ENCODE results near the gene RAP2B.
"Not testable (repeated sequence)": the region's sequence is repeated elsewhere in the genome, so short reads cannot be mapped to it uniquely, and the experiment has no call there.

RAP2B gene

DNA sequence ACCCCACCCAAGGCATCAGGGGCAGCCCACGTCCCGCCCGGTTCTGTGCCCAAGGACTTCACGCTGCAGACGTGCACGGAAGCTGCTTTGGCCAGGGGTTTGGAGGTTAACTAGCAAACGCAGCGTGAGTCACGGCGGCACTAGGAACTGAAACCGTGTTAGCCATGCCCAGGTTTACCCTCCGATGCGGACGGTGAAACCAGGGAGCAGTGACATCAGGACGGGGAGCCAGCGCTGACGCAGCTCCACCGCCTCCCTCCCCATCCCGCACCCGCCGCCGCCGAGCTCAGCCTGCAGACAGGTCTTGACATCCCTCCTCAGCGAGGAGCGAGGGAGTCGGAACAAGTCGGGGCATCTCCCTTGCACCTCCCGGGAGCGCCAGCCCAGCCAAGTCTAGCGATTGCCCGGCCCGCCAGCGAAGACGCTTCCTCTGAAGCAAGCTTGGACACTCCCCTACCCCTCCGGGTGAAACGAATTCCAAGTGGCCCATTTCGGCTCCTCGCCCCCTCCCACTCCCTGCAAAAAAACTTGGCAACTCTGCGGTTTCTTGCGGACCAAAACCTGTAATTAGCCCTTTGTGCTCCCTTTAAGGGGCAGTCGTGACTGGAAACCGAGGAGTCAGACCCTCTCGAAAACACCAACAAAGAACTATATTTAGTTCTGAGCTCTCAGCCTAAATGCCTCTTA lies 1.4 kb upstream of the RAP2B start:
- DNase-seq = peak; percentile 85

DNA sequence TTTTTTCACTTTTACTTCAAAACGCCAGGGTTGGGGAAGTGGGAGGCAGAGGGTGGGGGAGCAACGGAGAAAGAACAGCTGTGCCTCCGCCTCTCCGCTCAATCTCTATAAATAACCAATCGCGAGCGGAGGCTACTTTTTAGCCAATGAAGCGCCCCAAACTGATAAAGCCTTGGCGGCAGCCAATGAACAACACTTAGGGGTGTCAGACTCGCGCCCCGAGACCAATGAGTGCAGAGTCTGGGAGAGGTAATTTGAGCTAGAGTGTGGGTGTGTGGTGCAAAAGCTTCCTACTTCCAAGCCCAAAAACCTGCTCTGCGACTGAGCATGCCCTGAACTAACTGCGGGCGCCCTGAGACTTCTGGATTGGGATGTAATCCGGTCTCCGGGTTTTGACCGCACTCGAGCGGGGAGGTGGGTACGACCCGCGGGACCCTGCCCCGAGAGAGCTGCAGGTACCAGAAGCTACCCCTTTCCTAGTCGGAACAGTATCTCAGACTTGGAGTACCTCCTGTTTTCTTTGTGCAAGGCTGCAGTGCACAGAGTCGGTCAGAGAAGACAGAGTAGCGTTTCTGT lies 800 bp upstream of the RAP2B start:
- peak; percentile 94 for DNase-seq

DNA sequence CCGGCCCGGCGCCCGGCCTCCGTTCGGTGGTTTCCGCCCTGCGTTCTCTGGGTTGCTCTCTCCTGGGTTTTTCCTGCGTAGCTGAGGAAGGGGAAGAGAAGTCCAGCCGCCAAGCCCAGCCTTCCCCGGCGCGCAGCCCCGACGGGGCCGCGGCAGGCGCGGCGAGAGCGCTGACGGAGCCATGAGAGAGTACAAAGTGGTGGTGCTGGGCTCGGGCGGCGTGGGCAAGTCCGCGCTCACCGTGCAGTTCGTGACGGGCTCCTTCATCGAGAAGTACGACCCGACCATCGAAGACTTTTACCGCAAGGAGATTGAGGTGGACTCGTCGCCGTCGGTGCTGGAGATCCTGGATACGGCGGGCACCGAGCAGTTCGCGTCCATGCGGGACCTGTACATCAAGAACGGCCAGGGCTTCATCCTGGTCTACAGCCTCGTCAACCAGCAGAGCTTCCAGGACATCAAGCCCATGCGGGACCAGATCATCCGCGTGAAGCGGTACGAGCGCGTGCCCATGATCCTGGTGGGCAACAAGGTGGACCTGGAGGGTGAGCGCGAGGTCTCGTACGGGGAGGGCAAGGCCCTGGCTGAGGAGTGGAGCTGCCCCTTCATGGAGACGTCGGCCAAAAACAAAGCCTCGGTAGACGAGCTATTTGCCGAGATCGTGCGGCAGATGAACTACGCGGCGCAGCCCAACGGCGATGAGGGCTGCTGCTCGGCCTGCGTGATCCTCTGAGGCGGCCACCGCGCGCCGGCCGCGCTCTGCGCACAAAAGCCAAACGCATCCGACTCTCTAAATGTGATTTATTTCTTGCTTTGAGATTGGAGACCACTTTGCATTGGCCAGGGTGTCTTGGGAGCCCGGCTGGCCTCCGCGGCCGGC lies 727 bp downstream of the RAP2B start:
- DNase-seq = peak; percentile 48

DNA sequence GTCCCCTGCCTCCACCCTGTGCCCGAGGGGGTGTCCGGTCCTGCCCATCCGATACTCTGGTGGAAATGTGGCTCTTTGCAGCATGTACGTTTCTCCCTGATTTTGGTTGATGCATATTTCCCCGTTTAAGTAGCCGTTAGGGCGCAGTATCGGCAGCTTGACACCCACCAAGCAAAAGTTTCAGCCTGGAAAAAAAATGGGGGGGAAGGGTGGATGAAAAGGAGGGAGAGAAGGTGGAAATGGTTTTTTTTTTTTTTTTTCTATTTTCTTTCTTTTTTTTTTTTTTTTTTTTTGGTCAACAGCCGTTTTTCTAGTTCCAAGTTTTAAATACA lies 1.3 kb downstream of the RAP2B start:
- no peak for DNase-seq

DNA sequence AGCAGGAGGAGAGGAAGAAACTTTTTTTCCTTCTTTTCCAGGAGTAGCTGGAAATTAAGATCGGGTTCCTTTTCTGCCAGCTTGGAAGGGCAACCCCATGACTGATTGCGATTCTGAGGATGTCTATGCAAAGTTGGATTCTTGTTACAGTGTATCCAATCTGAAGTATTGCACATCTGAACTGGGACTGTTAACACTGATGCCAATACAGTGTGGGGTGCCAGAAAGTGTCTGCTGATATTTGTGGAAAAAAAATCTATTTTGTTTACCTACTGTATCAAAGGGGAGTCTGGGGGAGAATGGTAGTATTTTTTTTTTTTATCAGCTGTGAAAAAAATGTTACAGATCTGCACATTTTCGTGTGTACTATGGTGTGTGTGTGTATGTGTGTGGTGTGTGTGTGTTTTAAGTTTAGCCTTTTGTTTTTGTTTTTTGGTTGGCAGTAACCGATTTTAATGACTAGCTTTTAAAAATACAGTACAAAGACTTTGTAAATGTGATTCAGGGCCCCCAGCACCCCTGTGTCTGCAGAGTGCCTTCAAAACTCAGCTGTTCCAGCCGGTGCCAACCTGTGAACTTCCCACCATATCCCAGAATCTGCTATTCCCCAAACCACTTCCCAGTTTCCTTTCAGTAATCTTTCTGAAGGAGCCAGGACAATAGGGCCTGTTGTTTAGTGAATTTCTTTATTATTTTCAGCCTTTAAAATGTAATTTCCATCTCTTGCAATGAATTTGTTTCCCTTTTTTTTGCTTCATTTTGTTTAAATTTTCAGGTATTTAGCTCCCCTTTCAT lies 1.9 kb downstream of the RAP2B start:
- DNase-seq = no peak

DNA sequence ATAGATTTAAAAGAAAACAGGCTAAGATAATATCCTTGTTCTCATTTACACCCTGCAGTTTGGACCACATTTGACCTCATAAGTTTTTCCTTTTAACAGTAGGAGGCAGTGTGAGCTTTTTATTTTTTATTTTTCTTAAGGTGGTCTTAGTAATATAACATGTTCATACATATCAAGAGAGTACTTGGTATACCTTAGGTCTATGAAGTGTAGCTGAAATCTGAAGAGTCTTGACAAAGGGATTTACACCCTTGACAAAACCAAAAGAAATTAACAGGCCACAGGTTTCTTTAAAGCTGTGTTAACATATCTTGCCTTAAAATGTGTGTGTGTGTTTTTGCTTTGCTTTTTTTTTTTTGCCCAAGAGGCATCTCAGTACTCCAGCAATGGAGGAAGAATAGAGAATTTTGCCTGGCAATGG lies 3.2 kb downstream of the RAP2B start:
- no peak for DNase-seq

DNA sequence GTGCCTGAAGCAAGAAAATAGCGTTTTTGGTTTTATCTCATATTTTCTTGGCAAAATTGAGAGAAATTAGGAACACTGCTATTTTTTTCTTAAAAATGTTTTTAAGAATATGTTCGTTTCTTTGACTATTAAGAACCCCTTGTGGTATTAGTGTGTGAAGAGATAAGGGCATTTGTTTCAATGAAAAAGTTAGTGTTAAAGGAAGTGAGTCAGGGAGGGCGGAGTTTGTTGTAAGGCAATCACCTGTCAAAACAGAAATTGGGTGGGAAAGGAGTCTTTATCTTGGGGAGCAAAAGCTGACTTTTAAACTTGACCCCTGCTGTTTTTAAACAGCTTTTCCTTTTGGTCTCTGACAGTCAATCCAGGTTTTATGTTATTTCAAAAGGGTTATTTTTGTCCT lies 4.2 kb downstream of the RAP2B start:
- DNase-seq = no peak

DNA sequence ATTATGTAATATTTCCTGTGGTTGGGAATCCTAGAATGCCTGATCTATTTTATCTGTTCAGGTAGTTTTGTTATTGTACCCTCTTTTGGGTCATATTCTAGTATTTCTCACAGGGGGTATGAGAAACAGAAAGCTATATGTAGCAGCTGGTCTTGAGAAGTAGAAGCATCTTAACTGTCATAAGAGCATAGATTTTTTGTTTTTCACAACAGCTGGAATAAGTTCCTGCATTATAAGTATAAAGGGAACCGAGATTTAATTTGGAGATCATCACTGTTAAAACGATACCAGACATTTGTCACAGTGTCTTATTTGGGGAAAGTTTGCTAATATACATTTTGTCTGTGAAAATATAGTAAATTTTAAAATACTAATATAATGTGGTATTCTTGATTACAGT lies 4.8 kb downstream of the RAP2B start:
- no peak for DNase-seq

DNA sequence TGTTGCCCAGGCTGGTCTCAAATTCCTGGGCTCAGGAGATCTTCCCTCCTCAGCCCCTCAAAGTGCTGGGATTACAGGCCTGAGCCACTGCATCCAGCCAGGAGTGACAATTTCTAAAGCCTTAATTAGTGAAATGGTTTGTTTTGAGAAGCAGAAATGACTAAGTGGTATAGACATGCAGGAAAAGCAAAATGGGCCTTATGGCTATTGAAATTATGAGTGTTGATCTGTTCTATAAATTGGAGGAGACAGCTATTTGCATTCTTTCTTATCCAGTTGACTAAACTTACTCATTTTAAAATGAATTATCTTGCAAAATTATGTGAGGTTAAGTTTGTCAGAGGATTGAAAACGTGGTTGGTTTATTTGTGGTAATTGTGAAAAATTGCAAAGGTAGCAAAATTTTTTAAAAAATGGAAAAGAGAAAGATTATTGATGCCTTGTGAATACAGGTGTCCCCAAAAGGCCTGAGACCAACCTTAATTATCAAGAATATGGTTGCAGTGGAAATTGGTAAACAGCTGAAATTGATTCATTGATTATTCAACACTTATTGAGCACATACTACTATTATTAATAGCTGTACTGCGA lies 7.9 kb downstream of the RAP2B start:
- no peak for DNase-seq

DNA sequence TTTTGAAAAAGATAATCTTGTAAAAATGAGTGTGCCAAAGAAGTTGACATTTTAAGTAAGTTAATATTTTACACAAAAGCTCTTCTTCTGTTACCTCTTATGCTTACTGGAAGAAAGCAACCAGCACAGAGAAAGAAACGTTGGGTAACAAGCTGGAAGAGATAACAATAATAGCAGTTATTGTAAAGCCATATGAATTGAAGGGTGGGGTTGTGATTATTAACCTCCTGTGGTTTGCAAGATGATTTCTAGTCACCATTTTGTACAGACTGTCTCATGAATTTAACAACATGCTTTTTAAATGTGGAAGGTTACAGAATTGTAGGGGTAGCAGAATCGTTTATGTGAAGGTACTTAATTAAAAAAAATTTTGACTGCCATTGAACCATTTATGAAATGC lies 9.2 kb downstream of the RAP2B start:
- no peak for DNase-seq

DNA sequence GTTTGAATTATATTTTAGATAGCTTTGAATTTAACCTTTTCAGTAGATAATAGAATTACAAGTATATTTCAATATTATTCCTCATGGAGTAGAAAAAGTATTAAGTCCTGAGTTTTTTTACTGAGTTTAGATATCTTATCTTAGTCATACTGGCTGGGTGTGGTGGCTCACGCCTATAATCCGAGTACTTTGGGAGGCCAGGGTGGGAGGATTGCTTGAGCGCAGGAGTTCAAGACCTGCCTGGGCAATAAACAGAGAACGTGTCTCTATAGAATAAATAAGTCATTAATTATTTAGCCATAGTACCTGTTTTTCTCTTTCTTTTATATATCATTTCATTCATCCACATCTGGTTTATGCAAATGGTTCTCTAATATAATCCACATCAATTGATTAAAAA lies 9.9 kb downstream of the RAP2B start:
- DNase-seq = no peak

DNA sequence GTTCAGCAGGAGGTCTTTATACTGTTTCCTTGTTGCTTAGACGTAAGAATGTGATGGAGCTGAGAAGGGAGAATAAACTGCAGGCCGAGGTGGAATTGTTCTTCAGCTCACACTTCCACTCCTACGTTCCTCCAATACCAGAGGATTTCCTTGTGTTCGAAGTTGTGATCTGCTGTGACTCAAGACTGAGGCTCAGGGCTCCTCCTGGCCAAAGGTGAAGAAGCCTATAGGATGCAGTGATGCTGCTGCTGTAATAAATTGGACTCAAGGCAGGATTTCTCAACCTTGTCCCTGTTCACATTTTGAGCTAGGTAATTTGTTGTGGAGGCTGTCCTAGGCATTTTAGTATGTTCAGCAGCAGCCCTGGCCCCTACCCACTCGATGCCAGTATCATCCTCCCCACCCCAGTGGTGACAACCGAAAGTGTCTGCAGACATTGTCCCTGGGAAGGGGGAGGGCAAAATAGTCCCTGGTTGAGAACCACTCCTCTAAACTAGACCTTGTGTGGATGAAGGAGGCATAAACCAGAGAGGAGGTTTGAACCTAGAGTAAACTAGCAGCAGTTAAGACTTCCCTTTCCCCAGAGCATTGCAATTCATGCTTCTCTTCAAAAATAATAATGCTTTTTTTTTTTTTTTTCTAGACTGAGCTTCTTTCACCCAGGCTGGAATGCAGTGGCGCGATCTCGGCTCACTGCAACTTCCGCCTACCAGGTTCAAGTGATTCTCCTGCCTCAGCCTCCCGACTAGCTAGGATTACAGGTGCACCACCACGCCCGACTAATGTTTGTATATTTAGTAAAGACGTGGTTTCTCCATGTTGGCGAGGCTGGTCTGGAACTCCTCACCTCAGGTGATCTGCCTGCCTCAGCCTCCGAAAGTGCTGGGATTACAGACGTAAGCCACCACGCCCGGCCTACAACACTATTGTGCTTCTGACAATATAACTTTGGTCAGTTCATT lies 11.1 kb downstream of the RAP2B start:
- no peak for DNase-seq

DNA sequence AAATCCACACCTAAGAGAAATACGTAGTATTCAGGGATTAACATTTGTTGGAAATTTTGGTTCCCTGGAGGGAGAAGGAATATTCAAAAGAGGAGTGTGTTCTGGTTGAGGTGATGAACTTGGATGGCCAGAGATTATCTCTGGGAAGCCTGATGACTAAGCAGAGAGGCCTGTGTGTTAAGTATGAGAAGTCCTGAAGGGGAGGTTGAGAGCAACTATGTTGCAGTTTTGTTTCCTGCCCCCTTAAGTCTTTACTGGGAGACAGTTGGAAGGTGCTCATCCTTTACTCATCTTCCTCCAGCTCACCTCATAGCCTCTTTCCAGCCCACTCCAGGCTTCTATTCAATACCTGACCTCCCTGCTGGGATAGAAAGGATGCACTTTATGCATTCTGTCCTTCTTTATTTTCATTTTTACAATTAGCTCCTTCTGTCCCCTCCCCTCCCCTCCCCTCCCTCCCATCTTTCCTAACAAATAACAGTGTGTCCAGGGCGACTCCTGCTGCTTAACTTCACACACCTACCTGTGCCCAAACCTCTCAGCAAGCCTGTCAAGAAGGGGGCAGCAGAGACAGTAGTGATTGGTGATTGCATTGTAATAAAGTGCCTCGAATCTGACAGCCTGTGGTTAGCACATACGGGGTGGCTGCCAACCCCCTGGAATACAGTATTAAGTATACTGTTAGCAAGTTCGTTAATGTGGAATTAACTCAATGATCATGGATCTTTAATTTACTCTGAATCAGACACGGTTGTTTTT lies 11.9 kb downstream of the RAP2B start:
- DNase-seq = no peak

DNA sequence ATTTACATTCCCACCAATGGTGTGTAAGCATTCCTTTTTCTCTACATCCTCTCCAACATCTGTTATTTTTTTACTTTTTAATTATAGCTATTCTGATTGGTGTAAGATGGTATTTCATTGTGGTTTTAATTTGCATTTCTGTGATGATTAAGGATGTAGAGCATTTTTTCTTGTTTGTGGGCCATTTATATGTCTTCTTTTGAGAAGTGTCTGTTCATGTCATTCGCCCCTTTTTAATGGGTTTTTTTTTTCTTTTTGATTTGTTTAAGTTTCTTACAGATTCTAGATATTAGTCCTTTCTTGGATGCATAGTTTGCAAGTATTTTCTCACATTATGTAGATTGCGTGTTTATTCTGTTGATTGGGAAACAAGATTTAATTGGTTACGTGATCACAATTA lies 14.2 kb downstream of the RAP2B start:
- no peak for DNase-seq

DNA sequence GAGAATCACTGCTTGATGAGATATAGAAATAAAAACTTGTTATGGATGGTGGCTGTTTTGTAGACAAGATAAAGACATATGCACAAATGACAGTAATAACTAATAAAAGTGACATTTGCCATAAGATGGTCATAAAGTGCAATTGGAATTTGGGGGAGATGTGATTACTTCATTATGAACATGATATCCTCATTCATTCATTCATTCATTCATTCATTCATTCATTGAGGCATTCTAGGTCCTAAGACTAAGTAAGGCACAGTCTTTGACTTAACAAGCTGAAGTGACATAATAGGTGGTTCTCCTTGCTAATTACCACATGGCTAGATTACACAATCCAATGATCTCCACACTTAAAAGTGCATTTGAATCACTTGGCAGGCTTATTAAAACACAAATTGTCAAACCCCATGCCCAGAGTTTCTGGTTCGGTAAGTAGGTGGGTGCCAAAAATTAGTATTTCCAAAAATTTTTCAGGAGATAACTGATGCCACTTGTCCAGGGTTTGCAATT lies 18.9 kb downstream of the RAP2B start:
- DNase-seq = no peak

DNA sequence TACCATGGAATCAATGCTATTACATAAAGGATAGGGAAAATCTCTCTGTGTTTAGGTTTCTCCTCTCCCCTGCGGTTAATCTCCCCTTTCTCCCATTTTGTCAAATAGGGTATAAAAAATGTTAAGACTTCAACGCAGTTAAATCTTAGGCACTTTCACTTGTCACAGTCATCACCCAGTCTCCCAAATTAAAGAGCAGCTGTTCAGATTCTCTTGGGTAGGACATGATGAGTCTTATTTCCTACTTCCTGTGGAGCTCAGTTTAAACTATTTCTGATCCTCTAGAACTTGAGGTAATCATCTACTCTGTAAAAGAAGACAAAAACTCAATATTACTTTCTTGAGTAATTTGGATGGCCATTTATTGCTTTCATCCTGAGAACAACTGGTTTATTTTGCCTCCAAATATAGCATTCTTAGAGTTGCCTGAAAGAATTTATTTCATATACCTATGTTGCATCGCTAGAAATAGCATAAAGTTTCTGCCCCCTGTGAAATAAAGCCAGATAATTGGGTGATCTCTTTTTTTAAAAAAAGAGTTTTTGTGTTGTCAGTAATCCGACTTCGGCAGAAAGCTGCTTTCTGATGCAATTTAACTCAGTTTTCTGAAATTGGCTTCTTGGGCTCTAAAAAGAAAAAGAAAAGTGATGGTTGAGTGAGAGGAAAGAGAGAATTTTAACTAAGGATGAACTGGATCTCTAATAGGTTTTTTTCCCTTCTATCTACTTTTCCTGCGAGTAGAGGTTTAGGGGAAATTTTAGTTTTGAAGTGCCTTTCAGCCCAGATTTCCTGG lies 20.7 kb downstream of the RAP2B start:
- no peak for DNase-seq

DNA sequence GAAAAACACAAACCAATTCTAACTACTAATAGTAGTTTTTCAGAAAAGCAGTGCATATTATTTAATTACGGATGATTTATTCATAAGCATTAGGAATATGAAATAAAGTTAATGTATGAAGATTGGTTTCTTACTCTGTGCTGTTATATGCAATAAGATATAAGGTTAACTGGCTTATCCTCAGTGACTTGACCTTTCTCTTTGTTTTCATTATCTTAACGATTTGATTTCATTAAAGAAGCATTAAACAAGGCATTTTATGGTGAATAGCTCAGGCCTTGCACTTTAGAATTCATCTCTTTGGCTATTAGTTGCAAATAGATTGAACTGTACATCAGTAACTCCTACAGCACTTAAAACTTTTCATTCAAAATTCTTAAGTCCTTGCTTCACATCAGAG lies 28.9 kb downstream of the RAP2B start:
- no peak for DNase-seq

DNA sequence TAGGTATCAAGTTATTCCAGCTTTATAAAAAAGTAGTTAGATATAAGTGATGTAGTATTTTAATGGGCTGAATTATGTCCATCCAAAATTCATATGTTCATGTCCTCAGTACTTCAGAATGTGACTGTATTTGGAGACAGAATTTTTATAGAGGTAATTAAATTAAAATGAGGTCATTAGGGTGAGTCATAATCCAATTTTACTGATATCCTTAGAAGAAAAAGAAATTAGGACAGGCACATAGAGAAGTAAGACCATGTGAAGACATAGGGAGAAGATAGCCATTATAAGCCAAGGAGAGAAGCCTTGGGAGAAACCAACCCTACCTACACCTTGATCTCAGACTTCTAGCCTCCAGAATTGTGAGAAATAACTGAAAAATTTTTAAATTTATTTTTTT lies 30.3 kb downstream of the RAP2B start:
- DNase-seq = no peak

DNA sequence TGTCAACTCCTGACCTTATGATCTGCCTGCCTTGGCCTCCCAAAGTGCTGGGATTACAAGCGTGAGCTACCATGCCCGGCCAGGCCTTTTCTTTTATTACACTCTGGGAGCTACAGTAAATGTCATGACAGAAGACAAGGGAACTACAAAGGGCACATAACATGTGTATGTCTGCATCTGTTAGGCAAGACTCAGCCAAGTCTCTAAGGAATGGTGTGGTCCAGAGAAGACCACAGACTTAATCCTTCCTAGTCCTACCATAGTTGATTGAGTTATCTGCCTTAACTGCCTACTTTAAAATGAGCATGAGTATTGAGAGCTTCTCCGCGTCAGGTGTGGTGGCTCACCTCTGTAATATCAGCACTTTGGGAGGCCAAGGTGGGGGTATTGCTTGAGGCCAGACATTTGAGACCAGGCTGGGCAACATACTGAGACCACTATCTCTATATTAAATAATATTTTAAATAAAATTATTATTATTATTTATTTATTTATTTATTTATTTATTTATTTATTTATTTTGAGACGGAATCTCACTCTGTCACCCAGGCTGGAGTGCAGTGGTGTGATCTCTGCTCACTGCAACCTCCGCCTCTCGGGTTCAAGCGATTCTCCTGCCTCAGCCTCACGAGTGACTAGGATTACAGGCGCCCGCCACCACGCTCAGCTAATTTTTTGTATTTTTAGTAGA lies 31.9 kb downstream of the RAP2B start:
- DNase-seq = not testable (repeated sequence)
